GDM1 (cell line): Measurements from ENCODE around the gene SLC22A12.

Source experiments
- DNase-seq: peaks from one replicate; lab custom pipeline; 2025; lab: John Stamatoyannopoulos, UW

SLC22A12 gene

GRCh38 chr11:64604458-64605243 lies 13.6 kb downstream of the SLC22A12 start:
- no peak for DNase-seq

- DNase-seq: no peak
Observed at GRCh38 chr11:64605244-64605560, 14.2 kb downstream of the SLC22A12 start.

GRCh38 chr11:64605656-64606585 lies 14.9 kb downstream of the SLC22A12 start:
- DNase-seq: no peak

- no peak for DNase-seq
Observed at GRCh38 chr11:64606796-64607380, 15.9 kb downstream of the SLC22A12 start.

GRCh38 chr11:64607381-64607985 lies 16.5 kb downstream of the SLC22A12 start:
- DNase-seq: no peak

- DNase-seq: no peak
Observed at GRCh38 chr11:64608046-64608445, 17.0 kb downstream of the SLC22A12 start.

- no peak for DNase-seq
Observed at GRCh38 chr11:64608636-64609035, 17.6 kb downstream of the SLC22A12 start.

- DNase-seq: no peak
Observed at GRCh38 chr11:64609436-64610047, 18.5 kb downstream of the SLC22A12 start.

- no peak for DNase-seq
Observed at GRCh38 chr11:64610596-64610995, 19.6 kb downstream of the SLC22A12 start.

GRCh38 chr11:64611176-64611575 lies 20.2 kb downstream of the SLC22A12 start:
- no peak for DNase-seq

- DNase-seq: peak; percentile 77
Observed at GRCh38 chr11:64611869-64612646, 21.0 kb downstream of the SLC22A12 start.

- no peak for DNase-seq
Observed at GRCh38 chr11:64613648-64614047, 22.6 kb downstream of the SLC22A12 start.

- no peak for DNase-seq
Observed at GRCh38 chr11:64614917-64615316, 23.9 kb downstream of the SLC22A12 start.

- no peak for DNase-seq
Observed at GRCh38 chr11:64616817-64617216, 25.8 kb downstream of the SLC22A12 start.

- DNase-seq: no peak
Observed at GRCh38 chr11:64619196-64619595, 28.2 kb downstream of the SLC22A12 start.

- DNase-seq: no peak
Observed at GRCh38 chr11:64619811-64620380, 28.9 kb downstream of the SLC22A12 start.

- no peak for DNase-seq
Observed at GRCh38 chr11:64620381-64620971, 29.5 kb downstream of the SLC22A12 start.

- DNase-seq: no peak
Observed at GRCh38 chr11:64621283-64622019, 30.4 kb downstream of the SLC22A12 start.

- DNase-seq: no peak
Observed at GRCh38 chr11:64622681-64623080, 31.7 kb downstream of the SLC22A12 start.
